ENCODE data around the gene FAM222A.

Gene FAM222A

GRCh38 chr12:109807954-109808643, 94.5 kb downstream of the FAM222A start:
- DNase-seq (ENCODE audit: low read depth) = no peak
- H3K4me3 ChIP-seq (ENCODE audit: low read length) = no peak overlapping the region
- no peak for TF ChIP-seq CTCF (conservative IDR thresholded peaks at IDR 0.05; ENCODE audit: low read length)

- no peak overlapping the region for H3K4me3 ChIP-seq (ENCODE audit: low read length)
- TF ChIP-seq CTCF (conservative IDR thresholded peaks at IDR 0.05; ENCODE audit: low read length) = no peak
- no peak for DNase-seq (ENCODE audit: low read depth)
Observed at GRCh38 chr12:109808876-109809646, 95.4 kb downstream of the FAM222A start.

GRCh38 chr12:109810954-109811623, 97.5 kb downstream of the FAM222A start:
- no peak for TF ChIP-seq CTCF (conservative IDR thresholded peaks at IDR 0.05; ENCODE audit: low read length)
- no peak for DNase-seq (ENCODE audit: low read depth)
- no peak overlapping the region for H3K4me3 ChIP-seq (ENCODE audit: low read length)

GRCh38 chr12:109811624-109811995, 98.0 kb downstream of the FAM222A start:
- no peak for DNase-seq (ENCODE audit: low read depth)
- TF ChIP-seq CTCF (conservative IDR thresholded peaks at IDR 0.05; ENCODE audit: low read length) = no peak; the same call in 1 of the 2 replicates

GRCh38 chr12:109813810-109814416, 100.3 kb downstream of the FAM222A start:
- H3K4me3 ChIP-seq (ENCODE audit: low read length) = no peak overlapping the region
- DNase-seq (ENCODE audit: low read depth) = no peak
- no peak for TF ChIP-seq CTCF (conservative IDR thresholded peaks at IDR 0.05; ENCODE audit: low read length)

More at GRCh38 chr12:109811624-109811995, 98.0 kb downstream of the FAM222A start:
- no peak overlapping the region for H3K4me3 ChIP-seq (ENCODE audit: low read length)

- DNase-seq (ENCODE audit: low read depth) = no peak
- no peak for TF ChIP-seq CTCF (conservative IDR thresholded peaks at IDR 0.05; ENCODE audit: low read length)
- no peak overlapping the region for H3K4me3 ChIP-seq (ENCODE audit: low read length)
Observed at GRCh38 chr12:109814600-109815150, 101.0 kb downstream of the FAM222A start.

All from AG10803 (cell line).